GM12878 (cell line): ENCODE results near the gene SOCS6. TPM values are rescaled to one million over a fixed set of nuclear protein-coding genes. Genes with fewer than 3 reads are reported as not detected.

Source experiments
- ATAC-seq: fragments of 200-7000 bp; cut with Tn5 transposase; 3 replicates; pipeline ENCODE4 v1.9.1; 2020; ENCODE audit warnings: mild to moderate bottlenecking, moderate library complexity
- BruUV-seq: library from RNA; stranded (reverse); fragments of 400-500 nt; replicated peaks from 2 replicates; lab custom pipeline; 2021; lab: Mats Ljungman, UMichigan
- CTCF ChIA-PET: fragments of 300-600 bp; sonication (Branson Sonifier 250); formaldehyde crosslinking; extraction: SDS; loops from one replicate; lab custom pipeline; 2021; ENCODE audit warnings: inconsistent platforms; lab: Yijun Ruan, JAX
- POLR2A ChIA-PET: fragments of 350-600 bp; formaldehyde crosslinking; extraction: SDS; loops from one replicate; lab custom pipeline; 2021; ENCODE audit warnings: inconsistent platforms; lab: Charles Lee
- RAD21 ChIA-PET: fragments of 300-600 bp; sonication (Branson Sonifier 250); formaldehyde crosslinking; loops from one replicate; lab custom pipeline; 2023; ENCODE audit warnings: antibody characterized with exemption; ENCODE audit not compliant: unreplicated experiment; lab: Charles Lee
- SMC1A ChIA-PET: fragments of 300-600 bp; sonication (Branson Sonifier 250); formaldehyde crosslinking; loops from one replicate; lab custom pipeline; 2023; ENCODE audit not compliant: unreplicated experiment, uncharacterized antibody; lab: Charles Lee
- DNase-seq: peaks from one replicate; pipeline ENCODE4 v3.0.0-alpha.2; 2011; ENCODE audit warnings: low read depth, low spot score
- FAIRE-seq: peaks from 3 replicates; lab custom pipeline; 2011; peaks lifted over from hg19 to GRCh38; lab: Jason Lieb, UNC
- H2AFZ ChIP-seq: 2 replicates; pipeline ENCODE4 v1.6.0; 2011; ENCODE audit warnings: low read depth, low read length, control low read depth; ENCODE audit not compliant: control insufficient read depth
- H3K27ac ChIP-seq: 2 replicates; pipeline ENCODE4 v1.5.1; 2011; ENCODE audit warnings: control low read depth; ENCODE audit not compliant: control insufficient read depth, insufficient read depth
- H3K27me3 ChIP-seq, 2 experiments: replicated peaks in 1 of 2; 2 replicates each; pipeline versions ENCODE4 v1.6.0 to v1.6.1; 2011; ENCODE audit warnings: low read length in 1 of 2; ENCODE audit not compliant: control insufficient read depth in 2 of 2, insufficient read depth in 2 of 2
- H3K36me3 ChIP-seq, 2 experiments: 2 replicates each; pipeline ENCODE4 v1.5.1; 2011; ENCODE audit warnings: low read length in 1 of 2; ENCODE audit not compliant: control insufficient read depth in 2 of 2, insufficient read depth in 2 of 2
- H3K4me1 ChIP-seq: 2 replicates; pipeline ENCODE4 v1.6.1; 2011; ENCODE audit warnings: mild to moderate bottlenecking, low read length, moderate library complexity, mixed read lengths; ENCODE audit not compliant: control insufficient read depth, insufficient read depth
- H3K4me2 ChIP-seq: 2 replicates; pipeline ENCODE4 v1.6.0; 2011; ENCODE audit warnings: control low read depth; ENCODE audit not compliant: control insufficient read depth, insufficient read depth
- H3K4me3 ChIP-seq: fragments of 200-600 bp; sonication (generic); 2 replicates; pipeline ENCODE4 v1.5.1; 2016
- H3K79me2 ChIP-seq: 2 replicates; pipeline ENCODE4 v1.6.0; 2011; ENCODE audit warnings: low read length; ENCODE audit not compliant: control insufficient read depth, insufficient read depth
- H3K9ac ChIP-seq: 2 replicates; pipeline ENCODE4 v1.8.0; 2011; ENCODE audit warnings: low read length, control low read depth, mixed read lengths; ENCODE audit not compliant: control insufficient read depth, insufficient read depth
- H3K9me3 ChIP-seq: replicated peaks from 3 replicates; pipeline ENCODE4 v1.5.1; 2011; ENCODE audit warnings: mild to moderate bottlenecking, low read length; ENCODE audit not compliant: control insufficient read depth, insufficient read depth
- H4K20me1 ChIP-seq: 2 replicates; pipeline ENCODE4 v1.6.0; 2011; ENCODE audit not compliant: control insufficient read depth, insufficient read depth
- CHD4 ChIP-seq: fragments of 200-600 bp; sonication (generic); IDR thresholded peaks from 2 replicates; pipeline ENCODE4 v1.6.1; 2016; ENCODE audit warnings: mild to moderate bottlenecking
- ESRRA ChIP-seq: IDR thresholded peaks from 2 replicates; pipeline ENCODE4 v1.6.1; 2012; ENCODE audit warnings: mild to moderate bottlenecking, low read length, improper control_type of control experiment
- EZH2 ChIP-seq: IDR thresholded peaks from 2 replicates; pipeline ENCODE4 v1.6.1; 2012; ENCODE audit warnings: low read depth, mild to moderate bottlenecking, control low read depth, inconsistent platforms, low read length, borderline replicate concordance; ENCODE audit not compliant: control insufficient read depth
- JUND ChIP-seq: IDR thresholded peaks from 2 replicates; pipeline ENCODE4 v1.6.1; 2012; ENCODE audit warnings: low read depth, mild to moderate bottlenecking, low read length, improper control_type of control experiment, moderate library complexity
- MXI1 ChIP-seq: fragments of 150-350 bp; IDR thresholded peaks from 2 replicates; pipeline ENCODE4 v1.6.1; 2011; ENCODE audit warnings: low read depth, mild to moderate bottlenecking, inconsistent platforms, low read length, improper control_type of control experiment
- SMC3 ChIP-seq: IDR thresholded peaks from 2 replicates; pipeline ENCODE4 v1.6.1; 2011; ENCODE audit warnings: low read length, improper control_type of control experiment, borderline replicate concordance
- SRF ChIP-seq, 2 experiments: IDR thresholded peaks; 2 replicates each; pipeline ENCODE4 v1.6.1; 2011; ENCODE audit warnings: low read depth in 2 of 2, low read length in 2 of 2, mild to moderate bottlenecking in 1 of 2, moderate library complexity in 1 of 2
- SUZ12 ChIP-seq: fragments of 200-600 bp; sonication (generic); IDR thresholded peaks from one replicate; pipeline ENCODE4 v1.6.1; 2018; ENCODE audit warnings: antibody characterized with exemption, mild to moderate bottlenecking; ENCODE audit not compliant: unreplicated experiment
- TARDBP ChIP-seq: IDR thresholded peaks from 2 replicates; pipeline ENCODE4 v1.6.1; 2016; ENCODE audit warnings: borderline replicate concordance
- YBX1 ChIP-seq: fragments of 450-650 bp; IDR thresholded peaks from 2 replicates; pipeline ENCODE4 v1.6.1; 2016; ENCODE audit warnings: antibody characterized with exemption
- WGBS: methylation state at CpG from one replicate; pipeline ENCODE4 v1.1.6; 2016; ENCODE audit warnings: low lambda C conversion rate; ENCODE audit not compliant: insufficient replicate concordance, insufficient coverage; ENCODE audit errors: missing lambda C conversion rate; 5-methylcytosine and 5-hydroxymethylcytosine counted together
- in situ Hi-C: fragments of 300-500 bp; cut with MboI; formaldehyde crosslinking; loops from 9 replicates; pipeline ENCODE4 v1.14.3; 2018; ENCODE audit warnings: mixed read lengths
- intact Hi-C: fragments of 100-400 bp; cut with micrococcal nuclease; formaldehyde crosslinking; loops from one replicate; pipeline ENCODE4 v1.14.2; 2022; ENCODE audit not compliant: unreplicated experiment
- polyA plus RNA-seq, 11 experiments: library from polyadenylated mRNA; depleted of rRNA in 4 of 11; unstranded in 6 of 11; stranded (reverse) in 5 of 11; fragments of >200 nt; fragmentation: Nextera tagmentation in 4 of 11; fragmentation: Illumina TruSeq in 1 of 11; extraction: Ambion mirVana in 4 of 11; extraction: Trizol in 1 of 11; gene quantifications; 1 replicate in 1 of 11; 2 replicates in 10 of 11; pipeline versions ENCODE4 v1.2.1 to v1.2.3, GENCODE V29; 2011 to 2016; ENCODE audit warnings: inconsistent platforms in 2 of 11, missing spikeins in 2 of 11, low read depth in 1 of 11
- total RNA-seq, 4 experiments: library from RNA; depleted of rRNA in 3 of 4; stranded (reverse); fragments of >200 nt in 3 of 4; fragmentation: Illumina TruSeq in 1 of 4; extraction: Trizol in 1 of 4; gene quantifications; 2 replicates each; pipeline versions ENCODE4 v1.2.1 to v1.2.3, GENCODE V29; 2013 to 2021
- TF ChIP-seq, protein P1 (sequence below): fragments of 450-650 bp; conservative IDR thresholded peaks from 2 replicates; pipeline ENCODE4 v1.6.1; 2017; ENCODE audit warnings: mild to moderate bottlenecking, moderate library complexity
- TF ChIP-seq, protein P2 (sequence below): fragments of 450-650 bp; IDR thresholded peaks from 2 replicates; pipeline ENCODE4 v1.6.1; 2017; ENCODE audit warnings: mild to moderate bottlenecking, moderate library complexity
- TF ChIP-seq, protein P3 (sequence below): fragments of 450-650 bp; IDR thresholded peaks from 2 replicates; pipeline ENCODE4 v1.6.1; 2016; ENCODE audit warnings: mild to moderate bottlenecking
- TF ChIP-seq, protein P4 (sequence below): IDR thresholded peaks from 2 replicates; pipeline ENCODE4 v1.6.1; 2011; ENCODE audit warnings: low read depth, low read length, improper control_type of control experiment, borderline replicate concordance

SOCS6 gene
- total and polyA plus RNA-seq, 10 of the 15 experiments (the other 5 are each of a cell fraction or from before 2014, with no cell fraction given): 1.6 to 6.1 (median 4.1) TPM

DNA sequence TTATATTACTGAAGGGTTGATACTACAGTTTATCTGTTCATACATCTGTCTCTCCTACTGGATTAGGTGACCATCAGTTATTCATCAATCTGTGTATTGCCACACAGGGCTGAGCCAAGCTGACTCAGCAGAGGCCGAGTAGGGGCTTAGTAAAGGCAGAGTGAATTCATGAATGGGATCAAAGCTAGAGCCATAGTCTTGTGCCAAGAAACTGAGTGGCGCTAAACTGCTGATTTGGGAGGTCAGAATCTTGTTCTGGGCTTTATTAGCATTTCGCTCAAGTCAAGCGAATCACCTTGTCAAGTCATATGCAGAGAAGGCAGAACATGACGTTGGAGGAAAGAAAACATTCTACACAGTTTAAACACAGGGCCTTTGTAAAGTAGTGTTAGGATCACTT lies 34.1 kb downstream of the SOCS6 start (continued):
- TF ChIP-seq, protein P1, sequence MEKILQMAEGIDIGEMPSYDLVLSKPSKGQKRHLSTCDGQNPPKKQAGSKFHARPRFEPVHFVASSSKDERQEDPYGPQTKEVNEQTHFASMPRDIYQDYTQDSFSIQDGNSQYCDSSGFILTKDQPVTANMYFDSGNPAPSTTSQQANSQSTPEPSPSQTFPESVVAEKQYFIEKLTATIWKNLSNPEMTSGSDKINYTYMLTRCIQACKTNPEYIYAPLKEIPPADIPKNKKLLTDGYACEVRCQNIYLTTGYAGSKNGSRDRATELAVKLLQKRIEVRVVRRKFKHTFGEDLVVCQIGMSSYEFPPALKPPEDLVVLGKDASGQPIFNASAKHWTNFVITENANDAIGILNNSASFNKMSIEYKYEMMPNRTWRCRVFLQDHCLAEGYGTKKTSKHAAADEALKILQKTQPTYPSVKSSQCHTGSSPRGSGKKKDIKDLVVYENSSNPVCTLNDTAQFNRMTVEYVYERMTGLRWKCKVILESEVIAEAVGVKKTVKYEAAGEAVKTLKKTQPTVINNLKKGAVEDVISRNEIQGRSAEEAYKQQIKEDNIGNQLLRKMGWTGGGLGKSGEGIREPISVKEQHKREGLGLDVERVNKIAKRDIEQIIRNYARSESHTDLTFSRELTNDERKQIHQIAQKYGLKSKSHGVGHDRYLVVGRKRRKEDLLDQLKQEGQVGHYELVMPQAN: no peak
- no peak for TF ChIP-seq YBX1
- no peak for TF ChIP-seq SRF (IDR thresholded peaks at IDR 0.05; ENCODE audit: low read depth in 2 of 2, low read length in 2 of 2)

DNA sequence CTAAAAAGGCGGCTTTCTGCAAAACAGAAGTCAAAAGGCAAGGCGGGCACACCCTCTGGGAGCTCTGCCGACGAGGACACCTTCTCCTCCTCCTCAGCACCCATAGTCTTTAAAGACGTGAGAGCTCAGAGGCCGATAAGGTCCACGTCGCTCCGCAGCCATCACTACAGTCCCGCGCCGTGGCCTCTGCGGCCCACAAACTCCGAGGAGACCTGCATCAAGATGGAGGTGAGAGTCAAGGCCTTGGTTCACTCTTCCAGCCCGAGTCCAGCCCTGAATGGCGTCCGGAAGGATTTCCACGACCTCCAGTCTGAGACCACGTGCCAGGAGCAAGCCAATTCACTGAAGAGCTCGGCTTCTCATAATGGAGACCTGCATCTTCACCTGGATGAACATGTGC lies 36.1 kb downstream of the SOCS6 start:
- CTCF ChIA-PET: no interaction called here
- FAIRE-seq: no peak
- in situ Hi-C loops: no loop called here

More for the DNA sequence above, 36.1 kb downstream of the SOCS6 start:
- Histone ChIP-seq H4K20me1 (no peaks in the 10 kb centered on the region), H3K27ac (no peak overlapping the region), H3K4me3 (no peak overlapping the region), H3K4me1 (no peaks in the 10 kb centered on the region), H3K79me2 (no peaks in the 10 kb centered on the region; the same call in 1 of the 2 replicates), H3K27me3 (no peaks in the 10 kb centered on the region), H2AFZ (no peak overlapping the region), H3K9me3 (no peaks in the 10 kb centered on the region; the same call in 2 of the 3 replicates), H3K36me3 (peaks cover 3 to 4% of the 10 kb centered on the region in 2 experiments; a peak in 1 of 4 replicates), H3K4me2 (no peak overlapping the region), H3K9ac (no peak overlapping the region)
- SMC1A ChIA-PET: no interaction called here
- ATAC-seq (no peak), DNase-seq (no peak)
- POLR2A ChIA-PET: no interaction called here
- TF ChIP-seq JUND (no peak), SMC3 (no peak), EZH2 (no peak), CHD4 (no peak), MXI1 (no peak), TARDBP (no peak), SUZ12 (no peak), ESRRA (no peak)
- TF ChIP-seq, protein P2, sequence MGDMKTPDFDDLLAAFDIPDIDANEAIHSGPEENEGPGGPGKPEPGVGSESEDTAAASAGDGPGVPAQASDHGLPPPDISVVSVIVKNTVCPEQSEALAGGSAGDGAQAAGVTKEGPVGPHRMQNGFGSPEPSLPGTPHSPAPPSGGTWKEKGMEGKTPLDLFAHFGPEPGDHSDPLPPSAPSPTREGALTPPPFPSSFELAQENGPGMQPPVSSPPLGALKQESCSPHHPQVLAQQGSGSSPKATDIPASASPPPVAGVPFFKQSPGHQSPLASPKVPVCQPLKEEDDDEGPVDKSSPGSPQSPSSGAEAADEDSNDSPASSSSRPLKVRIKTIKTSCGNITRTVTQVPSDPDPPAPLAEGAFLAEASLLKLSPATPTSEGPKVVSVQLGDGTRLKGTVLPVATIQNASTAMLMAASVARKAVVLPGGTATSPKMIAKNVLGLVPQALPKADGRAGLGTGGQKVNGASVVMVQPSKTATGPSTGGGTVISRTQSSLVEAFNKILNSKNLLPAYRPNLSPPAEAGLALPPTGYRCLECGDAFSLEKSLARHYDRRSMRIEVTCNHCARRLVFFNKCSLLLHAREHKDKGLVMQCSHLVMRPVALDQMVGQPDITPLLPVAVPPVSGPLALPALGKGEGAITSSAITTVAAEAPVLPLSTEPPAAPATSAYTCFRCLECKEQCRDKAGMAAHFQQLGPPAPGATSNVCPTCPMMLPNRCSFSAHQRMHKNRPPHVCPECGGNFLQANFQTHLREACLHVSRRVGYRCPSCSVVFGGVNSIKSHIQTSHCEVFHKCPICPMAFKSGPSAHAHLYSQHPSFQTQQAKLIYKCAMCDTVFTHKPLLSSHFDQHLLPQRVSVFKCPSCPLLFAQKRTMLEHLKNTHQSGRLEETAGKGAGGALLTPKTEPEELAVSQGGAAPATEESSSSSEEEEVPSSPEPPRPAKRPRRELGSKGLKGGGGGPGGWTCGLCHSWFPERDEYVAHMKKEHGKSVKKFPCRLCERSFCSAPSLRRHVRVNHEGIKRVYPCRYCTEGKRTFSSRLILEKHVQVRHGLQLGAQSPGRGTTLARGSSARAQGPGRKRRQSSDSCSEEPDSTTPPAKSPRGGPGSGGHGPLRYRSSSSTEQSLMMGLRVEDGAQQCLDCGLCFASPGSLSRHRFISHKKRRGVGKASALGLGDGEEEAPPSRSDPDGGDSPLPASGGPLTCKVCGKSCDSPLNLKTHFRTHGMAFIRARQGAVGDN: no peak
- TF ChIP-seq, protein P3, sequence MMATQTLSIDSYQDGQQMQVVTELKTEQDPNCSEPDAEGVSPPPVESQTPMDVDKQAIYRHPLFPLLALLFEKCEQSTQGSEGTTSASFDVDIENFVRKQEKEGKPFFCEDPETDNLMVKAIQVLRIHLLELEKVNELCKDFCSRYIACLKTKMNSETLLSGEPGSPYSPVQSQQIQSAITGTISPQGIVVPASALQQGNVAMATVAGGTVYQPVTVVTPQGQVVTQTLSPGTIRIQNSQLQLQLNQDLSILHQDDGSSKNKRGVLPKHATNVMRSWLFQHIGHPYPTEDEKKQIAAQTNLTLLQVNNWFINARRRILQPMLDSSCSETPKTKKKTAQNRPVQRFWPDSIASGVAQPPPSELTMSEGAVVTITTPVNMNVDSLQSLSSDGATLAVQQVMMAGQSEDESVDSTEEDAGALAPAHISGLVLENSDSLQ: no peak
- TF ChIP-seq, protein P4, sequence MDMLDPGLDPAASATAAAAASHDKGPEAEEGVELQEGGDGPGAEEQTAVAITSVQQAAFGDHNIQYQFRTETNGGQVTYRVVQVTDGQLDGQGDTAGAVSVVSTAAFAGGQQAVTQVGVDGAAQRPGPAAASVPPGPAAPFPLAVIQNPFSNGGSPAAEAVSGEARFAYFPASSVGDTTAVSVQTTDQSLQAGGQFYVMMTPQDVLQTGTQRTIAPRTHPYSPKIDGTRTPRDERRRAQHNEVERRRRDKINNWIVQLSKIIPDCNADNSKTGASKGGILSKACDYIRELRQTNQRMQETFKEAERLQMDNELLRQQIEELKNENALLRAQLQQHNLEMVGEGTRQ: no peak
- BruUV-seq: no TSS peak
- intact Hi-C loops: no loop called here
- 90% methylated on average over 20 of the region's 20 CpGs for WGBS
- RAD21 ChIA-PET: no interaction called here
